SH-SY5Y (cell line): ENCODE measurements around the gene METTL24.

ENCODE experiments used
- GATA2 ChIP-seq: IDR thresholded peaks from 2 replicates; pipeline ENCODE4 v1.6.1; 2011; ENCODE audit warnings: mild to moderate bottlenecking, low read depth, low read length
- GATA3 ChIP-seq: IDR thresholded peaks from 2 replicates; pipeline ENCODE4 v1.6.1; 2011; ENCODE audit warnings: low read depth, mild to moderate bottlenecking, low read length, moderate library complexity

The METTL24 gene

DNA sequence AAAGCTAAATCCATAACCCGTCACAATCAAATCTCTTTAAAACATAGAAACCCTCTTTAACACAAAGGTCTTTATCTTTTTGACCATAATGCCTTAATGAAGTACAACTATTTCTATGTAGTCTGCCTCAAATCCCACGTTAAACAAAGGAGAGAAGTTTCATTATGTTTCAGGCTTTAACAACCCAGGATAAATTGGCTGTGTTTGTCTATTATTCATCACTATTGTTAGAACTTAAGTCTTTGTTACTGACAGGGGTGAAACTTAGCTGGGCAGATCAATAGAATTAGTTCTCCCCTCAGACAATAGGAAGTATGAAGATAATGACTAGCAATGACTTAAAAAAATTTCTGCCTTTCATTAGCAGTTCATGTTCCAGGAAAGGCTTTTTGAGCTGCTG, 10.1 kb upstream of the METTL24 start:
- no peak for TF ChIP-seq GATA3
- no peak for TF ChIP-seq GATA2

DNA sequence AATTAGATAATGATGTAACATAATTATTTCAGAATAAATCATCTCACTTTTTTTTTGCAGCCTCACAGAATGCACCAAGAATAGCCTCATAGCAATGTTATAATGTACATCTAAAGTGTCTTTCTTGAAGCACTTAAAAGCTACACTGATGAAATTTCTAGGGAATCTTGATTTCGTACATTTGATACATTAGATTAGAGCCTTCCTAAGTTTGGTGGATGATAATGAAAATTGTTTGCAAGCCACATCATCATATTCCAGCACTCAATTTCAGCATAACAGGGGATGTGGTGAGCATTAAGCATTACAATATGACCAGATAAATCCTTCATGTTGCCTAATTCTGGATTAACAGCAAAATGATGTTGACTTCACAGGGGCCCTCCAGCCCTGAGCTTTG, 9.7 kb upstream of the METTL24 start:
- TF ChIP-seq GATA3: no peak
- TF ChIP-seq GATA2: no peak

DNA sequence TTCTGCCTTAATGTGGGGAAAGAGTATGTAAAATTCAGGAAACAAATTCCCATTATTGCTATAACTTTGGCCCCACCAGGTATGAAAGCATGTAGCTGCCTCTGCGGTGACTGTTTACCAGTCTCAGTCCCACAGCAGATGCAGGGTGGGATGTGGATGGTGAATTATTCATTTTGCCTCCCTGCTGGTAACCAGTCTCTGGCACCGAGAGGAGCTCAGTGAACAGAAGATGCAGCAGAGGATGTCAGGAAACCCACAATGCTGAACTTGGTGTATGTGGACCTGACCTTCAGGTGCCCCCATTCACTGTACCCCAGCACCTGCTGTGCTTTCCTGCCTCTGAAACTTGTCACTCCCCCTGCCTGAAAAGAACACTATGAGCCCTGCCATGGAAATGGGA, 8.8 kb upstream of the METTL24 start:
- TF ChIP-seq GATA2 (no peak), GATA3 (no peak)

DNA sequence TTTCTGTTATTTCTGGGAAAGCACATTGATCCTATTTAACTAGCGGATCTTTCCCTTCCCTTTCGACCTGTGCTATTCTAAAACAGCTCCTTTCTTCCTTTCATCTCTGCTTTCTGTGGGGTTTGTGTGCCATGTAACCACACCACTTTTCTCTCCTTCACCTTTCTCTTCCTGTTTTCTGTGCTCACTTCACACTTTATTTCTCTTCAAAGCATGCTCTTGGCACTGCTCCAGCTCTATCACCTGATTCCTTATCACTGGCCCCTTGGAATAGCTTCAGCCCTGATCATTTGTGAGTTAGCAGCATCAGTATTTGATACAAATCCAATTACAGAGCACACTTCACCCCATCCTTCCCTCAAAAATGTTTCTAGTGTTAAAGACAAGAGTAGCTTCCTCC, 8.1 kb upstream of the METTL24 start:
- TF ChIP-seq GATA3 (no peak), GATA2 (no peak)

GRCh38 chr6:110364364-110365105, 6.4 kb upstream of the METTL24 start:
- TF ChIP-seq GATA3 (no peak), GATA2 (no peak)

- no peak for TF ChIP-seq GATA3
- no peak for TF ChIP-seq GATA2
These were observed 5.6 kb upstream of the METTL24 start for GRCh38 chr6:110363748-110364147.

- TF ChIP-seq GATA3: no peak
- no peak for TF ChIP-seq GATA2
These were observed 2.5 kb upstream of the METTL24 start for GRCh38 chr6:110360676-110361075.

DNA sequence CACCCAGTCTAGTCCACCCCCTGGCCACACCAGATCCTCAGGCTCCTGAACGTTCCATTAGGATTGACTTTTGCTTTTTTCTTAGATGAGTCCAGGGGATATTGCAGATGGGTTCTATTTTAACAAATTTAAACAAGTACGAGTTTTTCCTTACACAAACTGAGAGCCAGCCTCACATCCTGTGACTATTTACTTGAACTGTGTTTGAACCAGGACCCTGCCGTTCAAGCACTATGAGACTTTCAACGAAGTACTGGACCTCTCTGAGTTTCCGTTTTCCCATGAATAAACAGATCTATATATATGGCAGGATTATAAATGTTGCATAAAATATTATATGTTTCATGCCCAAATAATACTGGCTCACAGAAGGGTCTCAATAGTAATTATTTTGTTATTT, 1.4 kb upstream of the METTL24 start:
- no peak for TF ChIP-seq GATA2
- no peak for TF ChIP-seq GATA3

GRCh38 chr6:110358553-110359160, 508 bp upstream of the METTL24 start:
- TF ChIP-seq GATA2 (no peak), GATA3 (no peak)

DNA sequence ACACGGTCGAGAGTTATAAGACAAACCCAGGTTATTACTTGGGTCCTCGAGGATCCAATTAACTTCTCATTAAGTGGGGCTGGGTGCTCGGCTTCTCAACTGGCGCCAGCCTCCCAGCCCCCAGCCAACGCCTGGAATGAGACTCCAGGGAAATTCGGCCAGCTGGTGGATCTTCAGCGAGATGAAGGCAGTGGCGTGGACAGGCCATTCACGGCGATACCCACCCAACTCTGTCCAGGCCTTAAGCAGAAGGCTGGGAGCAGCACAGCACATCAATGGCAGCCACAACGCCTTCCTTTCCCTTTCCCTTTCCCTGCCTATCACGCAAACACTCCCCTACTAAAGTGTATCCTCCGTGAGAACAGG, 868 bp downstream of the METTL24 start:
- TF ChIP-seq GATA3 (no peak), GATA2 (no peak)

DNA sequence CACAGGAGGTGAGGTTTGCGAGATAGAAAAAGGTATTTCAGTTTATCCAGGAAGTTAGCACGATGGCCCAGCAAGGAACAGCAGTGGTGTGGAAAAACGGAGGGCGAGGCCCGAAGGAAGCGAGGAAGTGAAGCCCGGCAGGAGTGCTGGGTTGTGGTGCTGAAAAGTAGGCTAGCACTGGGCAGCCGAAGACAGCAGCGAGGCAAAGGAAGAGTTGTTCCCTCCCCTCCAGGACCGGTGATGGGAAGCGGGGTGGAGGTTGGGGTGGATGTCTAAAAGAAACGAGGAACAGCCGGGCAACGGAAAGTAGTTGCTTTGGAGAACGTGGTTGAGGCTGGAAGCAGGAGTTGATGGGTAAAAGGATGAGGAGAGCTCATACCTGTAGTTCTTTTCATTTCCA, 1.4 kb downstream of the METTL24 start:
- TF ChIP-seq GATA3 (no peak), GATA2 (no peak)

- TF ChIP-seq GATA3 (no peak), GATA2 (no peak)
These were observed 2.4 kb downstream of the METTL24 start for GRCh38 chr6:110355727-110356126.

DNA sequence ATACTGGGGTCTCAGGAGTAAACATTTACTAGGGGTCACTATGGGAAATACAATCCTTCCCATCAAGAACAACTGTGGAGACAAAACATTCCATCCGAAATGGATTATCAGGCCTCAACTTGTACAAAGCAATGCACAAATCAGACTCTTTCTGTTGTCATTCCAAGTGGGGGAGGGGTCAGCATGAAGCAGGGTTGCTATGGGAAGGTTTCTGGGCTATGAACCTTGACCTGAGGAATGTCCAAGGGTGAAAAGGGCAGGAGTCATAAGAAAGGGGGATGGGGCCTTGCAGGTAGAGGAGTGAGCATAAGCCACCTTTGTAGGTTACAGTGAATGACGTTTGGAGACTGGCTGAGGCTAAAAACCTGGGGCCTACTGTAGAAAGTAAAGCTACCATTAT, 3.1 kb downstream of the METTL24 start:
- TF ChIP-seq GATA2: no peak
- TF ChIP-seq GATA3: no peak

GRCh38 chr6:110354153-110354552, 4.0 kb downstream of the METTL24 start:
- TF ChIP-seq GATA2 (no peak), GATA3 (no peak)

- TF ChIP-seq GATA3 (no peak), GATA2 (no peak)
These were observed 4.6 kb downstream of the METTL24 start for GRCh38 chr6:110353457-110354001.
